ENCODE measurements around the gene HDHD3. TPM values are rescaled to one million over a fixed set of nuclear protein-coding genes. Genes with fewer than 3 reads are reported as not detected.

HDHD3 gene
- total RNA-seq (100 to 1,000 TPM; 117 to 343 (median 208) TPM), polyA plus RNA-seq (100 to 1,000 TPM in 2 of 3 donors, 10 to 100 TPM in 1; 89.1 to 300 (median 180) TPM)
- long read RNA-seq, donor 1, transcript HDHD3-202 (3 exons, 1,497 nt) = major isoform, 41 of 64 reads
- long read RNA-seq, donor 1, transcript HDHD3-203 (3 exons, 913 nt) = minor isoform, 21 of 64 reads
- long read RNA-seq, donor 1, partial matches to known transcripts = 0 of 64 reads
- long read RNA-seq, donor 1, other reads (novel, unspliced or antisense) = 0 of 64 reads
- long read RNA-seq, donor 2, transcript HDHD3-202 (3 exons, 1,497 nt) = major isoform, 47 of 62 reads
- long read RNA-seq, donor 2, transcript HDHD3-203 (3 exons, 913 nt) = minor isoform, 13 of 62 reads
- long read RNA-seq, donor 2, partial matches to known transcripts = 0 of 62 reads
- long read RNA-seq, donor 2, other reads (novel, unspliced or antisense) = 0 of 62 reads
- long read RNA-seq, donor 3, transcript HDHD3-203 (3 exons, 913 nt) = minor isoform, 17 of 54 reads
- long read RNA-seq, donor 3, transcript HDHD3-202 (3 exons, 1,497 nt) = major isoform, 34 of 54 reads
- long read RNA-seq, donor 3, partial matches to known transcripts = 0 of 54 reads
- long read RNA-seq, donor 3, other reads (novel, unspliced or antisense) = 0 of 54 reads
- long read RNA-seq, donor 4, transcript HDHD3-203 (3 exons, 913 nt) = minor isoform, 79 of 221 reads
- long read RNA-seq, donor 4, transcript HDHD3-201 (2 exons, 1,834 nt) = minor isoform, 5 of 221 reads
- long read RNA-seq, donor 4, transcript HDHD3-202 (3 exons, 1,497 nt) = major isoform, 107 of 221 reads
- long read RNA-seq, donor 4, partial matches to known transcripts = 24 of 221 reads
- long read RNA-seq, donor 4, other reads (novel, unspliced or antisense) = 6 of 221 reads
- long read RNA-seq, donor 5, transcript HDHD3-203 (3 exons, 913 nt) = minor isoform, 125 of 299 reads
- long read RNA-seq, donor 5, transcript HDHD3-201 (2 exons, 1,834 nt) = minor isoform, 10 of 299 reads
- long read RNA-seq, donor 5, transcript HDHD3-202 (3 exons, 1,497 nt) = major isoform, 145 of 299 reads
- long read RNA-seq, donor 5, partial matches to known transcripts = 0 of 299 reads
- long read RNA-seq, donor 5, other reads (novel, unspliced or antisense) = 19 of 299 reads
- long read RNA-seq, donor 6, transcript HDHD3-203 (3 exons, 913 nt) = major isoform, 57 of 124 reads
- long read RNA-seq, donor 6, transcript HDHD3-202 (3 exons, 1,497 nt) = minor isoform, 55 of 124 reads
- long read RNA-seq, donor 6, partial matches to known transcripts = 0 of 124 reads
- long read RNA-seq, donor 6, other reads (novel, unspliced or antisense) = 12 of 124 reads
- long read RNA-seq, donor 7, transcript HDHD3-202 (3 exons, 1,497 nt) = major isoform, 12 of 27 reads
- long read RNA-seq, donor 7, transcript HDHD3-203 (3 exons, 913 nt) = major isoform, 12 of 27 reads
- long read RNA-seq, donor 7, partial matches to known transcripts = 0 of 27 reads
- long read RNA-seq, donor 7, other reads (novel, unspliced or antisense) = 0 of 27 reads
- long read RNA-seq, donor 8, transcript HDHD3-203 (3 exons, 913 nt) = minor isoform, 16 of 79 reads
- long read RNA-seq, donor 8, transcript HDHD3-202 (3 exons, 1,497 nt) = major isoform, 45 of 79 reads
- long read RNA-seq, donor 8, transcript HDHD3-201 (2 exons, 1,834 nt) = minor isoform, 7 of 79 reads
- long read RNA-seq, donor 8, partial matches to known transcripts = 11 of 79 reads
- long read RNA-seq, donor 8, other reads (novel, unspliced or antisense) = 0 of 79 reads
- long read RNA-seq, donor 9, transcript HDHD3-202 (3 exons, 1,497 nt) = major isoform, 34 of 59 reads
- long read RNA-seq, donor 9, transcript HDHD3-203 (3 exons, 913 nt) = minor isoform, 22 of 59 reads
- long read RNA-seq, donor 9, partial matches to known transcripts = 0 of 59 reads
- long read RNA-seq, donor 9, other reads (novel, unspliced or antisense) = 0 of 59 reads
- long read RNA-seq, donor 10, transcript HDHD3-203 (3 exons, 913 nt) = minor isoform, 5 of 15 reads
- long read RNA-seq, donor 10, transcript HDHD3-202 (3 exons, 1,497 nt) = major isoform, 8 of 15 reads
- long read RNA-seq, donor 10, partial matches to known transcripts = 0 of 15 reads
- long read RNA-seq, donor 10, other reads (novel, unspliced or antisense) = 0 of 15 reads

- peak; percentile 63 to 95 for TF ChIP-seq POLR2A (IDR thresholded peaks at IDR 0.05)
- TF ChIP-seq, protein P1, sequence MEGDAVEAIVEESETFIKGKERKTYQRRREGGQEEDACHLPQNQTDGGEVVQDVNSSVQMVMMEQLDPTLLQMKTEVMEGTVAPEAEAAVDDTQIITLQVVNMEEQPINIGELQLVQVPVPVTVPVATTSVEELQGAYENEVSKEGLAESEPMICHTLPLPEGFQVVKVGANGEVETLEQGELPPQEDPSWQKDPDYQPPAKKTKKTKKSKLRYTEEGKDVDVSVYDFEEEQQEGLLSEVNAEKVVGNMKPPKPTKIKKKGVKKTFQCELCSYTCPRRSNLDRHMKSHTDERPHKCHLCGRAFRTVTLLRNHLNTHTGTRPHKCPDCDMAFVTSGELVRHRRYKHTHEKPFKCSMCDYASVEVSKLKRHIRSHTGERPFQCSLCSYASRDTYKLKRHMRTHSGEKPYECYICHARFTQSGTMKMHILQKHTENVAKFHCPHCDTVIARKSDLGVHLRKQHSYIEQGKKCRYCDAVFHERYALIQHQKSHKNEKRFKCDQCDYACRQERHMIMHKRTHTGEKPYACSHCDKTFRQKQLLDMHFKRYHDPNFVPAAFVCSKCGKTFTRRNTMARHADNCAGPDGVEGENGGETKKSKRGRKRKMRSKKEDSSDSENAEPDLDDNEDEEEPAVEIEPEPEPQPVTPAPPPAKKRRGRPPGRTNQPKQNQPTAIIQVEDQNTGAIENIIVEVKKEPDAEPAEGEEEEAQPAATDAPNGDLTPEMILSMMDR (IDR thresholded peaks at IDR 0.05) = no peak
- Histone ChIP-seq H3K36me3 (replicated peaks in 1 of 2) (peaks cover 0 to 25% of the 10 kb centered on the region in 2 donors), H3K4me3 (peak within 1 kb of the TSS; percentile 78 to 99 (median 88)), H3K9me3 (replicated peaks in 1 of 3) (no peaks in the 10 kb centered on the region), H3K27ac (peak within 1 kb of the TSS; percentile 87 to 99 (median 91)), H3K4me1 (replicated peaks in 1 of 2) (peaks cover 31 to 43% of the 10 kb centered on the region in 2 donors), H3K27me3 (no peaks in the 10 kb centered on the region)
- DNase-seq = peak; percentile 87 to 92 (median 90)
- WGBS, 4 donors = 1 to 5% (median 1%) methylated on average over 12 to 73 of the region's 74 CpGs
- intact Hi-C loops (cut with DNase I) = no loop called here
Measured at GRCh38 chr9:113376634-113377567, at the start of gene HDHD3. Gene HDHD3 (minus strand): TSS chr9:113376986. CDS start chr9:113374354, 2,632 bp downstream.

DNA sequence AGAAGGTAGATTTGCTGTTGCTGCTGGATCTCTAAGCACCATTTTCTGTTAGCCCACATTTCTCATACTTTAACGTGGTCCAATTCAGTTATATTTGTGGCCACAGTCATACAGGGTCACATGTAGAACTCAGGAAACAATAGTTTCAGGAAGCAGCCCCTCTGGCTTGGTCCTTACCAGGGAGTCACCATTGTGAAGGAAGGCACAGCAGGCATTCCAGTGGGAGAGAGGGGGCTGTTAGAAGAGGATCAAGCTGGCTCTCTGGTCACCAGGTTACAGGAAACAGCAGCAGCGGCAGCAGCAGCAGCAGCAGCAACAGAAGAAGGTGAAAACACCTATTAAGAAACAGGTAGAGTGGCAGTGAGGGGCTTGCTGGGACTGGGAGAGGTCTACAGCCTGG is 48.3 kb upstream of the HDHD3 start:
- no peaks in the 10 kb centered on the region for H3K36me3 ChIP-seq (replicated peaks in 1 of 2)
- no peak overlapping the region for H3K27ac ChIP-seq
- DNase-seq = no peak
- H3K4me3 ChIP-seq = no peak overlapping the region
- WGBS, 4 donors = 49 to 67% (median 58%) methylated on average over 2 of the region's 2 CpGs
- no peaks in the 10 kb centered on the region for H3K27me3 ChIP-seq
- no peak for TF ChIP-seq POLR2A (IDR thresholded peaks at IDR 0.05)
- TF ChIP-seq, protein P1 (IDR thresholded peaks at IDR 0.05) = no peak
- no peaks in the 10 kb centered on the region for H3K9me3 ChIP-seq (replicated peaks in 1 of 3)
- no peaks in the 10 kb centered on the region for H3K4me1 ChIP-seq (replicated peaks in 1 of 2)
- intact Hi-C loops (cut with DNase I) = no loop called here

GRCh38 chr9:113421726-113422125 is 44.9 kb upstream of the HDHD3 start:
- H3K9me3 ChIP-seq (replicated peaks in 1 of 3) = no peaks in the 10 kb centered on the region
- no peak overlapping the region for H3K4me3 ChIP-seq
- no peak for DNase-seq
- no peaks in the 10 kb centered on the region for H3K27me3 ChIP-seq
- 75 to 92% (median 82%) methylated on average over 3 of the region's 3 CpGs for WGBS, 4 donors
- H3K27ac ChIP-seq = no peak overlapping the region
- no peak for TF ChIP-seq POLR2A (IDR thresholded peaks at IDR 0.05)
- TF ChIP-seq, protein P1 (IDR thresholded peaks at IDR 0.05) = no peak
- no peaks in the 10 kb centered on the region for H3K36me3 ChIP-seq (replicated peaks in 1 of 2)
- intact Hi-C loops (cut with DNase I) = no loop called here
- H3K4me1 ChIP-seq (replicated peaks in 1 of 2) = no peaks in the 10 kb centered on the region

Data from adrenal gland (tissue), 19 donors.